Measurements from ENCODE around the gene RNF208. TPM values are rescaled to one million over a fixed set of nuclear protein-coding genes. Genes with fewer than 3 reads are reported as not detected.

The RNF208 gene
- total and polyA plus RNA-seq, 2 experiments from 2014 or later = 1.4 to 5.6 TPM

DNA sequence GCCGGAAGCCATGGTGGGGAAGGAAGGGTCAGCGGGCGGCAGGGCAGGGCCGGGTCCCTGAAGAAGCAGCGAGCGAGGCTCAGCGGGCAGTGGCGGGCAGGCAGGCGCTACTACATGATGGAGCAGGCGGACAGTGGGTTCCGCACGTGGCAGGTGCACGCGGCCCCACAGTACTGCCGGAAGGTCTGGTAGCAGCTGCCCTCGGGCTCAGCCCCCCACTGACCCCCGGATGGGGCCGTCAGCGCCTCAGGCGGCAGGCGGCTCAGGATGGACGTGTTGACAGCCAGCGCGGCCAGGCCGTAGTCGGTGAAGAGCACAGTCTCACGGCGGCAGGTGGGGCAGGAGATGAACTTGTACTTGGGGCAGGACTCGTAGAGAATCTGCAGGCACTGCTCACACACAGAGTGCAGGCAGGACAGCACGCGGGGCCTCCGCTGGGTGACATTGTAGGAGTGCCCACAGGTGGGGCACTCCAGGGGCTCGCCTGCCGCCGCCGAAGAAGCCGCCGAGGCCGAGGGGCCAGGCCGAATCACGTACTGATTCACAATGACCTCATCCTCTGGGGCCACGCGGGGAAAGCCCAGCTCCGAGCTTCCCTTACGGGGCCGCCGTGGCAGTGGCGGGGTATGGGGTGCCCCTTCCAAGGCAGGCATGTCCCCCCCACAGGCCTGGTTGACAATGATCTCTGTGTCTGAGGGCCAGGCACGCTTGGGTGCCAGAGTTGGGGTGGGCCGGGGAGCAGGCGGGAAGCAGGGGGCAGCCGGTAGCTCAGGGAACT, 1.5 kb downstream of the RNF208 start:
- no peak overlapping the region for H3K27ac Mint-ChIP-seq

More for the DNA sequence above, 1.5 kb downstream of the RNF208 start:
- H3K27me3 Mint-ChIP-seq (ENCODE audit: insufficient read depth, low read depth, poor library complexity) = no peaks in the 10 kb centered on the region
- H3K27ac ChIP-seq (ENCODE audit: low read depth) = no peak overlapping the region
- no peaks in the 10 kb centered on the region for H3K9me3 Mint-ChIP-seq
- no peaks in the 10 kb centered on the region; the same call in 2 of the 3 replicates for H3K36me3 Mint-ChIP-seq (ENCODE audit: low read depth)
- no peaks in the 10 kb centered on the region; the same call in 1 of the 2 replicates for H4K20me1 ChIP-seq (replicated peaks; ENCODE audit: insufficient read depth)
- peaks cover 3% of the 10 kb centered on the region; the same call in 1 of the 2 replicates for H3K4me1 ChIP-seq (ENCODE audit: insufficient read depth)
- H3K79me2 ChIP-seq (replicated peaks; ENCODE audit: insufficient read depth) = no peaks in the 10 kb centered on the region
- H3K4me2 ChIP-seq = no peak overlapping the region; the same call in 1 of the 2 replicates
- H3K4me3 Mint-ChIP-seq = peak overlapping the region; percentile 30; the same call in 1 of the 3 replicates
- 0 out of 2 replicates have a peak, but pooled peaks cover 9% of the 10 kb centered on the region for H3F3A ChIP-seq (replicated peaks; ENCODE audit: low read depth)
- ATAC-seq (no peak), DNase-seq (ENCODE audit: low spot score) (peak; percentile 31)
- TF ChIP-seq REST (IDR thresholded peaks at IDR 0.05; ENCODE audit: unreplicated experiment) = no peak
- TF ChIP-seq NANOG (IDR thresholded peaks at IDR 0.05; ENCODE audit: borderline replicate concordance) = no peak
- TF ChIP-seq EZH2 (IDR thresholded peaks at IDR 0.05; ENCODE audit: low read depth, unreplicated experiment) = no peak
- TF ChIP-seq ZNF114 (CRISPR knock-in tag; IDR thresholded peaks at IDR 0.05) = no peak
- no peak for TF ChIP-seq CREB1 (CRISPR knock-in tag; IDR thresholded peaks at IDR 0.05; ENCODE audit: low read depth)
- TF ChIP-seq, protein P1, sequence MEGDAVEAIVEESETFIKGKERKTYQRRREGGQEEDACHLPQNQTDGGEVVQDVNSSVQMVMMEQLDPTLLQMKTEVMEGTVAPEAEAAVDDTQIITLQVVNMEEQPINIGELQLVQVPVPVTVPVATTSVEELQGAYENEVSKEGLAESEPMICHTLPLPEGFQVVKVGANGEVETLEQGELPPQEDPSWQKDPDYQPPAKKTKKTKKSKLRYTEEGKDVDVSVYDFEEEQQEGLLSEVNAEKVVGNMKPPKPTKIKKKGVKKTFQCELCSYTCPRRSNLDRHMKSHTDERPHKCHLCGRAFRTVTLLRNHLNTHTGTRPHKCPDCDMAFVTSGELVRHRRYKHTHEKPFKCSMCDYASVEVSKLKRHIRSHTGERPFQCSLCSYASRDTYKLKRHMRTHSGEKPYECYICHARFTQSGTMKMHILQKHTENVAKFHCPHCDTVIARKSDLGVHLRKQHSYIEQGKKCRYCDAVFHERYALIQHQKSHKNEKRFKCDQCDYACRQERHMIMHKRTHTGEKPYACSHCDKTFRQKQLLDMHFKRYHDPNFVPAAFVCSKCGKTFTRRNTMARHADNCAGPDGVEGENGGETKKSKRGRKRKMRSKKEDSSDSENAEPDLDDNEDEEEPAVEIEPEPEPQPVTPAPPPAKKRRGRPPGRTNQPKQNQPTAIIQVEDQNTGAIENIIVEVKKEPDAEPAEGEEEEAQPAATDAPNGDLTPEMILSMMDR (conservative IDR thresholded peaks at IDR 0.05; ENCODE audit: low read depth in 2 of 2) = no peak
- TF ChIP-seq STAT1 (IDR thresholded peaks at IDR 0.05; ENCODE audit: unreplicated experiment) = no peak
- no peak for TF ChIP-seq POLR2AphosphoS5 (IDR thresholded peaks at IDR 0.05; ENCODE audit: low read depth)
- TF ChIP-seq ETS1 (IDR thresholded peaks at IDR 0.05) = no peak
- no peak for TF ChIP-seq ZNF331 (CRISPR knock-in tag; IDR thresholded peaks at IDR 0.05; ENCODE audit: low read depth)
- no peak for TF ChIP-seq EZH2phosphoT487 (IDR thresholded peaks at IDR 0.05; ENCODE audit: unreplicated experiment)
- TF ChIP-seq, protein P2, sequence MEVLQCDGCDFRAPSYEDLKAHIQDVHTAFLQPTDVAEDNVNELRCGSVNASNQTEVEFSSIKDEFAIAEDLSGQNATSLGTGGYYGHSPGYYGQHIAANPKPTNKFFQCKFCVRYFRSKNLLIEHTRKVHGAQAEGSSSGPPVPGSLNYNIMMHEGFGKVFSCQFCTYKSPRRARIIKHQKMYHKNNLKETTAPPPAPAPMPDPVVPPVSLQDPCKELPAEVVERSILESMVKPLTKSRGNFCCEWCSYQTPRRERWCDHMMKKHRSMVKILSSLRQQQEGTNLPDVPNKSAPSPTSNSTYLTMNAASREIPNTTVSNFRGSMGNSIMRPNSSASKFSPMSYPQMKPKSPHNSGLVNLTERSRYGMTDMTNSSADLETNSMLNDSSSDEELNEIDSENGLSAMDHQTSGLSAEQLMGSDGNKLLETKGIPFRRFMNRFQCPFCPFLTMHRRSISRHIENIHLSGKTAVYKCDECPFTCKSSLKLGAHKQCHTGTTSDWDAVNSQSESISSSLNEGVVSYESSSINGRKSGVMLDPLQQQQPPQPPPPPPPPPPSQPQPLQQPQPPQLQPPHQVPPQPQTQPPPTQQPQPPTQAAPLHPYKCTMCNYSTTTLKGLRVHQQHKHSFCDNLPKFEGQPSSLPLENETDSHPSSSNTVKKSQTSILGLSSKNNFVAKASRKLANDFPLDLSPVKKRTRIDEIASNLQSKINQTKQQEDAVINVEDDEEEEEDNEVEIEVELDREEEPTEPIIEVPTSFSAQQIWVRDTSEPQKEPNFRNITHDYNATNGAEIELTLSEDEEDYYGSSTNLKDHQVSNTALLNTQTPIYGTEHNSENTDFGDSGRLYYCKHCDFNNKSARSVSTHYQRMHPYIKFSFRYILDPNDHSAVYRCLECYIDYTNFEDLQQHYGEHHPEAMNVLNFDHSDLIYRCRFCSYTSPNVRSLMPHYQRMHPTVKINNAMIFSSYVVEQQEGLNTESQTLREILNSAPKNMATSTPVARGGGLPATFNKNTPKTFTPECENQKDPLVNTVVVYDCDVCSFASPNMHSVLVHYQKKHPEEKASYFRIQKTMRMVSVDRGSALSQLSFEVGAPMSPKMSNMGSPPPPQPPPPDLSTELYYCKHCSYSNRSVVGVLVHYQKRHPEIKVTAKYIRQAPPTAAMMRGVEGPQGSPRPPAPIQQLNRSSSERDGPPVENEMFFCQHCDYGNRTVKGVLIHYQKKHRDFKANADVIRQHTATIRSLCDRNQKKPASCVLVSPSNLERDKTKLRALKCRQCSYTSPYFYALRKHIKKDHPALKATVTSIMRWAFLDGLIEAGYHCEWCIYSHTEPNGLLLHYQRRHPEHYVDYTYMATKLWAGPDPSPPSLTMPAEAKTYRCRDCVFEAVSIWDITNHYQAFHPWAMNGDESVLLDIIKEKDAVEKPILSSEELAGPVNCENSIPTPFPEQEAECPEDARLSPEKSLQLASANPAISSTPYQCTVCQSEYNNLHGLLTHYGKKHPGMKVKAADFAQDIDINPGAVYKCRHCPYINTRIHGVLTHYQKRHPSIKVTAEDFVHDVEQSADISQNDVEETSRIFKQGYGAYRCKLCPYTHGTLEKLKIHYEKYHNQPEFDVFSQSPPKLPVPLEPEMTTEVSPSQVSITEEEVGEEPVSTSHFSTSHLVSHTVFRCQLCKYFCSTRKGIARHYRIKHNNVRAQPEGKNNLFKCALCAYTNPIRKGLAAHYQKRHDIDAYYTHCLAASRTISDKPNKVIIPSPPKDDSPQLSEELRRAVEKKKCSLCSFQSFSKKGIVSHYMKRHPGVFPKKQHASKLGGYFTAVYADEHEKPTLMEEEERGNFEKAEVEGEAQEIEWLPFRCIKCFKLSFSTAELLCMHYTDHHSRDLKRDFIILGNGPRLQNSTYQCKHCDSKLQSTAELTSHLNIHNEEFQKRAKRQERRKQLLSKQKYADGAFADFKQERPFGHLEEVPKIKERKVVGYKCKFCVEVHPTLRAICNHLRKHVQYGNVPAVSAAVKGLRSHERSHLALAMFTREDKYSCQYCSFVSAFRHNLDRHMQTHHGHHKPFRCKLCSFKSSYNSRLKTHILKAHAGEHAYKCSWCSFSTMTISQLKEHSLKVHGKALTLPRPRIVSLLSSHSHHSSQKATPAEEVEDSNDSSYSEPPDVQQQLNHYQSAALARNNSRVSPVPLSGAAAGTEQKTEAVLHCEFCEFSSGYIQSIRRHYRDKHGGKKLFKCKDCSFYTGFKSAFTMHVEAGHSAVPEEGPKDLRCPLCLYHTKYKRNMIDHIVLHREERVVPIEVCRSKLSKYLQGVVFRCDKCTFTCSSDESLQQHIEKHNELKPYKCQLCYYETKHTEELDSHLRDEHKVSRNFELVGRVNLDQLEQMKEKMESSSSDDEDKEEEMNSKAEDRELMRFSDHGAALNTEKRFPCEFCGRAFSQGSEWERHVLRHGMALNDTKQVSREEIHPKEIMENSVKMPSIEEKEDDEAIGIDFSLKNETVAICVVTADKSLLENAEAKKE (CRISPR knock-in tag; IDR thresholded peaks at IDR 0.05) = no peak
- TF ChIP-seq JUNB (IDR thresholded peaks at IDR 0.05; ENCODE audit: unreplicated experiment) = no peak
- H3K9me2 ChIP-seq (ENCODE audit: insufficient read depth) = no peaks in the 10 kb centered on the region
- peaks cover 9% of the 10 kb centered on the region; the same call in 1 of the 2 replicates for H3K27me3 ChIP-seq (ENCODE audit: insufficient read depth)
- no peak overlapping the region for H2AFZ ChIP-seq
- H3K4me1 Mint-ChIP-seq = peaks cover 7% of the 10 kb centered on the region; the same call in 2 of the 3 replicates
- no peak overlapping the region for H3K4me3 ChIP-seq
- no peaks in the 10 kb centered on the region for H3K36me3 ChIP-seq (ENCODE audit: insufficient read depth)

Data from GM23338 (cell line).